DMS79 treated with DMSO at 0.1 percent for 48 hours (cell line): ENCODE measurements around the gene TEX14.
"Not testable (repeated sequence)": the region's sequence is repeated elsewhere in the genome, so short reads cannot be mapped to it uniquely, and the experiment has no call there.

Experiments used
- DNase-seq: peaks from one replicate; lab custom pipeline; 2025; lab: John Stamatoyannopoulos, UW

Gene TEX14

DNA sequence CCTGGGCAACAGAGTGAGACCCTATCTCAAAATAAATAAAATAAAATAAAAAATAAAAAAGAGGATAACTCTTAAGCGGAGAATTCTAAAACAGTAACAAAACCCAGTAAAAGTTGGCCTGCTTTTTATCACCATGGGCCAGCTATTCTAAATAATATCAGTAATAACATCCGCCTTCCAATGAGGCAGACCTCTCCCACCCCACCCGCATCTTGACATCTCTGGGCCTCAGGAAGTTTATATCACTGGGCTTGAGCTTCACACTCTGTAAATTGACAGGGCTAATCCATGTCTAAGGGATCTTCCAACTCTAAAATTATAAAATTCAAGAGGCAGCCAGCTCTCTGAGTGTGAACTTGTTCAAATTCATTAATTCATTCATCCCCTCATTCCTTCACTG is 94.5 kb downstream of the TEX14 start:
- DNase-seq, result no peak

- DNase-seq, result no peak
Measured at GRCh38 chr17:58595194-58595792, 96.6 kb downstream of the TEX14 start.

DNA sequence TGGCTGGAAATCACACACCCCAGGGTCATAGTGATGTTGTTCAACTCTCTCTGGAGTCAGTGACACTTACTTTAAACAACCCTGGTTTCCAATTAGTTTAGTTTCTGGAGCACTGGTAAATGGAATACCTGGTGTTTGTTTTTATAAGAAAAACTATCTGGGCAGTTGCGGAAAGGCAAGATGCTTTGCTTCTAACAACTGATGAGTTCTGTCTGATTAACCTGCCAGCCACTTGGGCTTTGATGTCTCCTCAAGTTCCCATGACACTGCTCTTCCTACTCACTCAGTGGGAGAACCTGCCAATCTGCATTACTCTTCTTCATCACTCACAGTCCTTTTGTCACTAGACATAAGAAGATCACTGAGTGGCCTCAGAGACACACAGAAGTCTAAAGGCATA is 98.7 kb downstream of the TEX14 start:
- DNase-seq, result no peak

GRCh38 chr17:58591455-58591854 is 100.4 kb downstream of the TEX14 start:
- DNase-seq, result no peak

DNA sequence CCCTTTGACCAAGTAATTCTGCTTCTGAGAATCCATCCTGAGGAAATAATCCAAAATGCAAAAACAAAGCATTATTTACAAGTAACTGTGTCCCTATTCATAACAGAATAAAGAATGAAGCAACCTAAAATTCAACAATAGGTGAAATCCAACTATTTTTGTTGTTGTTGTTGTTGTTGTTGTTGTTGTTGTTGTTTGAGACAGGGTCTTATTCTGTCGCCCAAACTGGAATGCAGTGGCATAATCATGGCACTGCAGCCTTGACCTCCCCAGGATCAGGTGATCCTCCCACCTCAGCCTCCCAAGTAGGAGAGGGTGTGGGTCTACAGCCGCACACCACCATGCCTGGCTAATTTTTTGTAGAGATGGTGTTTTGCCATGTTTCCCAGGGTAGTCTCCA is 101.5 kb downstream of the TEX14 start:
- DNase-seq, result no peak

GRCh38 chr17:58587713-58588117 is 104.1 kb downstream of the TEX14 start:
- DNase-seq, result no peak

- no peak for DNase-seq
Measured at GRCh38 chr17:58586009-58586644, 105.7 kb downstream of the TEX14 start.

GRCh38 chr17:58585554-58585953 is 106.3 kb downstream of the TEX14 start:
- DNase-seq, result no peak

DNA sequence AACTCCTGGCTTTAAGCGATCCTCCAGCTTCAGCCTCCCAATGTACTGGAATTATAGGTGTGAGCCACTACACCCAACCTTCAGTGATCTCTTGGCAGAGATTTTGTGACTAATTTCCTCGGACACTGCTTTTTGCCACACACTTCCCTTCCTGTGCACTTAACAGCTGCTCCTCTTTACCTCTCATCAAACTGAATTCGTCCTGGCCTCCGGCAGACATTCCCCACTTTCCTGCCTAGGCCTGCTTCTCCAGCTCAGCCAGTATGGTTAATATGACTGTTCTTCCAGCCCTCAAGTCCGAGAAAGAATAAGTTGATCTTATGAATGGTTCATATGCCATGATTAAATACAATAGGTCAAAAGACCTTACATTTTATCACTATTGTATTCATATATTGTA is 108.4 kb downstream of the TEX14 start:
- DNase-seq, result no peak

DNA sequence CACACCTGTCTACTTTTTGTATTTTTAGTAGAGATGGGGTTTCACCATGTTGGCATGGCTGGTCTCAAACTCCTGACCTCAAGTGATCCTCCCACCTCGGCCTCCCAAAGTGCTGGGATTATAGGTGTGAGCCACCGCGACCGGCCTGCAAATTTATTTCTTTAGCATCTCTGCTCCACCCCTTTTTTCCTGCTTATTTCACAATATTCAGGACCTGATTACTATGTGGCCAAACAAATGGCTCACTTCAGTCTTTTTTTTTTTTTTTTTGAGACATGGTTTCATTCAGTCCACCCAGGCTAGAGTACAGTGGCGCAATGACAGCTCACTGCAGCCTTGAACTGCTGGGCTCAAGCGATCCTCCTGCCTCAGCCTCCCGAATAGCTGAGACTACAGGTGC is 109.1 kb downstream of the TEX14 start:
- DNase-seq, result not testable (repeated sequence)

GRCh38 chr17:58580671-58581070 is 111.2 kb downstream of the TEX14 start:
- no peak for DNase-seq

DNA sequence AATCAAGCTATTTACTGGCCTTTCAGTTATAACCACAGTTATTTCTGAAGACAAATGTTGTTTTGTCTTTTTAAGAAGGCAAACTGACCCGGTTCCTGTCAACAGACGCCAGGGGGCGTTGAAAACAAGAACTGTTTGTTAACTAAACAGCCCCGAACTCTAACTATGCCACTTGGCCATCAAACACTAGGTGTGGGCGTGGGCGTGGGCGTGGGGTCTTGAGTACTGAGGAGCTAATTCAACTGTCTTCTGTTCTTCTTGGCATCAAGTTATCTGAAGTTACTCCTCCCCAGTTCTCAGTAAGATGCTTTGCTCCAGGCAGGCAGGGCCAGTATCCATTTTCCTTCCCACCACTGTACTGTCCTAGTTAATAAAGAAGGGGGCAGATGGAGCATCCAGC is 114.1 kb downstream of the TEX14 start:
- no peak for DNase-seq

DNA sequence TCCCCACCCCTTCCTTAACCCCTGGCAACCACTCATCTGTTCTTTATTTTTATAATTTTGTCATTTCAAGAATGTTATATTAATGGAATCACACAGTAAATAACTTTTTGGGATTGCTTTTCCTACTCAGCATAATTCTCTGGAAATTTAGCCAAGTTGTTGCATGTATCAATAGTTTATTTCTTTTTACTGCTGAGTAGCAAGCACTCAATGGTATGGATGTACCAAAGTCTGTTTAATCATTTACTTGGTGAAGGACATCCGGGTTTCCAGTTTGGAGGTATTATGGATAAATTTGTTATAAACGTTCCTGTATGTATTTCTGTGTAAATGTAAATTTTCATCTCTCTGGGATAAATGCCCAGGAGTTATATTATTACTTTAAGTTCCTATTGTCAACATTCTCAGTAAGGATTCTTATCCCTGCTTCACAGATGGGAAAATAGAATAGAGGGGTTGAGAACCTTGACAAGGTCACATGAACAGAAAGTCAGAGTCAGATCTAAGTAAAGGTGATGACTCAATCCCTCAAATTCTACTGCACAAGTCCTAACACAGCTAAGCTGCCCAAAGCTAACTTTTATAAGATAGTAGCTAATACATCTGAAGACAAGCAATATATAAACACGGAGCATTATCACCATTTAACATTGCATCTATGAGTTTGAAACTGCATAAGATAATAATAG is 115.0 kb downstream of the TEX14 start:
- no peak for DNase-seq

DNA sequence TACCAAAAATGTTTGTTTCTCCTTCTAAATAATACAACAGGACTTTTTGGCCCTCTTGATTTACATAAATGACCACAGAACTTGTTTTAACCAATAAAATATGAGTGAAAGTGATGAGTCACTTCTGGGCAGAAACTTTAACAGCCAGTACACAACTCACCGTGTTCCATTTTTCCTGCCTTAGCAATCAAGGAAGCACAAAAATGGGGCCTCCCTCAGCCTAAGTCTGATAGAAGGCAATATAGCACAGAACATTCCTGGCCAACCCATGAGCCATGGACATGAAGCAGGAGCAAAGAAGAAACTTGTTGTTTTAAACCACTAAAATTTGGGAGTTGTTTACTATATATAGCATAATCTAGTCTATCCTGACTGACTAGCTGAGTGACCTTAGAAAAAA is 116.3 kb downstream of the TEX14 start:
- DNase-seq, result no peak

DNA sequence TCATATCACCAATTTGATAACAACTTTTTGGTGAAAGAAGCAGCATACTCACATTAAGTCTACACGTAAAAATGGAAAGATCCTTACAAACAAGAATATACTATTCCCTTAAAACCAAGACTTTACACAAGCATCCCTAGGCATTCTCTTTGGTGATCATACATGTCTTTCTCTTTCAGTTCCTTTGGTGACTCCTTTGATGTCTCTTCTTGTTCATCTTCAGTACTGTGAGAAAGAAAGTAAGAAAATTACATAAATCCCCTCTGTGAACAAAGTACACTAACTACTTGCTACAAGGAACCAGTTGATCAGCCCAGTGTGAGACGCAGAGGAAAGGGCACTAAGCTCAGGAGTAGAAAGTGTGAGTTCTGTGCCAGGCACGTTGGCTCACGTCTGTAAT is 117.8 kb downstream of the TEX14 start:
- DNase-seq, result no peak

DNA sequence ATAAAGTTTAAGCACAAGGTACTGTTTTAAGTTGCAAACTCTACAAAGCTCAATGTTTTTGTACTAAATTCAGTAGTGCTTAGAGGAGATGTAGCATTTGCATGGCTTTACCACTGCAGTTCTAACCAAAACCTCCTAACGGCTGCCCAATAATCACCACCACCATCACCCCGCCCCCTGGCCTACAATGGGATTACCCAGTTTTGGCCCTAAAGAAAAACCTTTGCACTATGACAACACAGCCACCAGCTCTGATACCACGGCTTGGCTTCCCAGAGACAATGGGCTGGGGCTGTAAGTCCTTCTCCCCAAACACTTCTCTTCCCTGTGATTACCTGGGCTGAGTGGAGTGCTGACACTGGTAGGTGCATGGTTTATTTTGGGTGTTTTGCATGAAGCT is 119.0 kb downstream of the TEX14 start:
- DNase-seq, result no peak

DNA sequence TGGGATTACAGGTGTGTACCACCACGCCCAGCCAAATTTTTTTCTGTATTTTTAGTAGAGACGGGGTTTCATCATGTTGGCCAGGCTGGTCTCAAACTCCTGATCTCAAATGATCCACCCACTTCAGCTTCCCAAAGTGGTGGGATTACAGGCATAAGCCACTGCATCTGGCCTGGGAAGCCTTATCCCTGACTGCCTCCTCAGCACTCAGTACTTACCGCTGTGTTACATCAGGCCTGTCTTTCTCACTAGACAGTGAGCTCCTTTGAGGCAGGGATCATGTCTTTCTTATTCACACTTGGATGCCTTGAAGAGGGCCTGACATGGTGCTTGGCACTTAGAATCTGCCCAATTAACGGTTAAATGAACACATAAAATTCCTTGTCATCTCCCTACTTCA is 121.1 kb downstream of the TEX14 start:
- DNase-seq, result no peak

- DNase-seq, result no peak
Measured at GRCh38 chr17:58569196-58569595, 122.6 kb downstream of the TEX14 start.

GRCh38 chr17:58568044-58568799 is 123.6 kb downstream of the TEX14 start:
- no peak for DNase-seq

GRCh38 chr17:58565389-58566311 is 126.2 kb downstream of the TEX14 start:
- no peak for DNase-seq

DNA sequence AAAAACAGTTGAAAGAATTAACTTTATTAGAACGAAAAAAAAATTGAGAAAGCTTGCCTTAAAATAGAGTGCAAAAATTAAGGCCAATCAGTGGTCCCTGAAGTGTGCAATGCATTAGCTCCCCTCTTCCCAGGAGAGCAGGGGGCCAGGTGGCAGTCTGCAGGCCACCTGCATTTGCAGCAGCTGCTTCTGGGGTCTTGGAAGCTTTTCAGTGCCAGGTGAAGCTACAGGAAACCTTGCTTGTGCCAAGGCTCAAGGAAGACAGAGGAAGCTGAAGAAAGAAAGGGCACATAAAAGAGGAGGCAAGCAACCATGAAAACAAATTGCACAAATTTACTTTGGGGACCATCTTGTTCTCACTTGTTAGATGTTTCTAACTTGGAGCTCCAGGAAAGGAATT is 126.9 kb downstream of the TEX14 start:
- DNase-seq, result peak; percentile 3

DNA sequence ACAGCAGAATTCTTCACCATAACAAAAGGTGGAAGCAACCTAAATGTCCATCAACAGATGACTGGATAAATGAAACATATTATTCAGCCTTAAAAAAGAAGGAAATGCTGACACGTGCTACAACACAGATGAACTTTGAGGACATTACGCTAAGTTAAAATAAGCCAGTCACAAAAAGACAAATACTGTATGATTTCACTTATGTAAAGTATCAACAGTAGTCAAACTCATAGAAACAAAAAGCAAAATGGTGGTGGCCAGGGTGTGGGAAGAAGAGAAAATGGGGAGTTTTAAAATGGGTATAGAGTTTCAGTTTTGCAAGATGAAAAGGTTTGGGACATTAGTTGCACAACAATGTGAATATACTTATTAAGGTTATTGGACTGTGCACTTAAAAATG is 127.6 kb downstream of the TEX14 start:
- no peak for DNase-seq
